GM19035 (cell line): ENCODE results near the gene BLMH.

ENCODE experiments used
- ATAC-seq: cut with Tn5 transposase; IDR thresholded peaks from one replicate; pipeline ENCODE4 v1.9.1; 2021; ENCODE audit not compliant: unreplicated experiment

The BLMH gene

GRCh38 chr17:30251931-30252330, 39.8 kb downstream of the BLMH start:
- no peak for ATAC-seq

GRCh38 chr17:30249460-30249859, 42.3 kb downstream of the BLMH start:
- ATAC-seq: no peak

GRCh38 chr17:30248786-30249185, 43.0 kb downstream of the BLMH start:
- ATAC-seq: no peak

- no peak for ATAC-seq
Measured at GRCh38 chr17:30246460-30246859, 45.3 kb downstream of the BLMH start.

- ATAC-seq: no peak
Measured at GRCh38 chr17:30244853-30245385, 46.8 kb downstream of the BLMH start.

- no peak for ATAC-seq
Measured at GRCh38 chr17:30243568-30243967, 48.2 kb downstream of the BLMH start.

GRCh38 chr17:30243002-30243401, 48.7 kb downstream of the BLMH start:
- no peak for ATAC-seq

GRCh38 chr17:30241051-30241450, 50.7 kb downstream of the BLMH start:
- no peak for ATAC-seq

- no peak for ATAC-seq
Measured at GRCh38 chr17:30240177-30240576, 51.6 kb downstream of the BLMH start.

GRCh38 chr17:30239089-30239462, 52.7 kb downstream of the BLMH start:
- no peak for ATAC-seq

- no peak for ATAC-seq
Measured at GRCh38 chr17:30238387-30239088, 53.2 kb downstream of the BLMH start.

GRCh38 chr17:30238003-30238344, 53.8 kb downstream of the BLMH start:
- no peak for ATAC-seq

- no peak for ATAC-seq
Measured at GRCh38 chr17:30237296-30238002, 54.3 kb downstream of the BLMH start.

- no peak for ATAC-seq
Measured at GRCh38 chr17:30236766-30237165, 55.0 kb downstream of the BLMH start.

- no peak for ATAC-seq
Measured at GRCh38 chr17:30236297-30236624, 55.5 kb downstream of the BLMH start.

- ATAC-seq: no peak
Measured at GRCh38 chr17:30235386-30236296, 56.1 kb downstream of the BLMH start, which contains the start of gene SLC6A4. Gene SLC6A4 (minus strand): TSS chr17:30235697. CDS start chr17:30221958, 13,739 bp downstream.

GRCh38 chr17:30234964-30235363, 56.8 kb downstream of the BLMH start:
- ATAC-seq: no peak

GRCh38 chr17:30234296-30234695, 57.4 kb downstream of the BLMH start:
- ATAC-seq: no peak

GRCh38 chr17:30232824-30233427, 58.8 kb downstream of the BLMH start:
- ATAC-seq: no peak

- no peak for ATAC-seq
Measured at GRCh38 chr17:30232015-30232823, 59.5 kb downstream of the BLMH start.
